GM23338 (cell line): ENCODE results near the gene ST14. TPM values are rescaled to one million over a fixed set of nuclear protein-coding genes. Genes with fewer than 3 reads are reported as not detected.
A peak's percentile ranks its signal among the peaks of the same experiment; 100 is the strongest.

Experiments used
- ATAC-seq: fragments of 200-7000 bp; cut with Tn5 transposase; 3 replicates; pipeline ENCODE4 v1.9.1; 2020
- DNase-seq: peaks from one replicate; pipeline ENCODE4 v3.0.0-alpha.2; 2015; ENCODE audit warnings: low spot score
- H2AFZ ChIP-seq: fragments of 200-600 bp; sonication (generic); 2 replicates; pipeline ENCODE4 v1.8.0; 2016; ENCODE audit warnings: antibody characterized with exemption, mild to moderate bottlenecking, moderate library complexity
- H3F3A ChIP-seq: fragments of 200-600 bp; sonication (generic); replicated peaks from 2 replicates; pipeline ENCODE4 v1.8.0; 2017; ENCODE audit warnings: antibody characterized with exemption, mixed run types, low read depth
- H3K27ac ChIP-seq: fragments of 200-600 bp; sonication (generic); 2 replicates; pipeline ENCODE4 v1.6.1; 2016; ENCODE audit warnings: low read depth
- H3K27me3 ChIP-seq: fragments of 200-600 bp; sonication (generic); 2 replicates; pipeline ENCODE4 v1.8.0; 2016; ENCODE audit warnings: mild to moderate bottlenecking, mixed run types, moderate library complexity; ENCODE audit not compliant: insufficient read depth
- H3K36me3 ChIP-seq: fragments of 200-600 bp; sonication (generic); 2 replicates; pipeline ENCODE4 v1.8.0; 2016; ENCODE audit warnings: mild to moderate bottlenecking; ENCODE audit not compliant: insufficient read depth
- H3K4me1 ChIP-seq: fragments of 200-600 bp; sonication (generic); 2 replicates; pipeline ENCODE4 v1.8.0; 2016; ENCODE audit warnings: mild to moderate bottlenecking, moderate library complexity; ENCODE audit not compliant: insufficient read depth
- H3K4me2 ChIP-seq: fragments of 200-600 bp; sonication (generic); 2 replicates; pipeline ENCODE4 v1.7.1; 2017; ENCODE audit warnings: mixed run types
- H3K4me3 ChIP-seq: fragments of 200-600 bp; sonication (generic); 2 replicates; pipeline ENCODE4 v1.6.1; 2016; ENCODE audit warnings: mixed run types
- H3K79me2 ChIP-seq: fragments of 200-600 bp; sonication (generic); replicated peaks from 2 replicates; pipeline ENCODE4 v1.8.0; 2017; ENCODE audit warnings: mild to moderate bottlenecking; ENCODE audit not compliant: insufficient read depth
- H3K9me2 ChIP-seq: fragments of 200-600 bp; sonication (generic); 2 replicates; pipeline ENCODE4 v1.8.0; 2017; ENCODE audit not compliant: insufficient read depth
- H4K20me1 ChIP-seq: fragments of 200-600 bp; sonication (generic); replicated peaks from 2 replicates; pipeline ENCODE4 v1.8.0; 2017; ENCODE audit warnings: mild to moderate bottlenecking; ENCODE audit not compliant: insufficient read depth
- H3K27ac Mint-ChIP-seq: 2 replicates; pipeline ENCODE4 v1.8.0; 2020; ENCODE audit warnings: inconsistent platforms, mild to moderate bottlenecking, moderate library complexity, mixed read lengths
- H3K27me3 Mint-ChIP-seq: 3 replicates; pipeline ENCODE4 v1.8.0; 2022; ENCODE audit warnings: low read depth, mild to moderate bottlenecking, moderate library complexity, mixed read lengths, inconsistent platforms; ENCODE audit not compliant: insufficient read depth, poor library complexity
- H3K36me3 Mint-ChIP-seq: 3 replicates; pipeline ENCODE4 v1.8.0; 2021; ENCODE audit warnings: low read depth, mild to moderate bottlenecking, inconsistent platforms, moderate library complexity, mixed read lengths
- H3K4me1 Mint-ChIP-seq: 3 replicates; pipeline ENCODE4 v1.8.0; 2020; ENCODE audit warnings: mild to moderate bottlenecking, inconsistent platforms, mixed read lengths
- H3K4me3 Mint-ChIP-seq: 3 replicates; pipeline ENCODE4 v1.8.0; 2021; ENCODE audit warnings: moderate library complexity, mild to moderate bottlenecking, inconsistent platforms, mixed read lengths
- H3K9me3 Mint-ChIP-seq: 3 replicates; pipeline ENCODE4 v1.8.0; 2020; ENCODE audit warnings: moderate library complexity, mild to moderate bottlenecking, inconsistent platforms, mixed read lengths
- CREB1 ChIP-seq: fragments of 250-450 bp; sonication (Bioruptor Pico); IDR thresholded peaks from 2 replicates; pipeline ENCODE4 v1.5.0; 2020; ENCODE audit warnings: low read depth, mild to moderate bottlenecking, moderate library complexity
- CTCF ChIP-seq, 2 experiments: fragments of 200-600 bp in 1 of 2; sonication (generic) in 1 of 2; conservative IDR thresholded peaks; 2 replicates each; pipeline versions ENCODE4 v1.5.1 to v1.6.1; 2016 to 2017; ENCODE audit warnings: antibody characterized with exemption in 2 of 2, low read depth in 2 of 2, mild to moderate bottlenecking in 2 of 2, moderate library complexity in 1 of 2
- ETS1 ChIP-seq: IDR thresholded peaks from 2 replicates; pipeline ENCODE4 v1.6.1; 2016; ENCODE audit warnings: antibody characterized with exemption
- EZH2 ChIP-seq: fragments of 200-600 bp; sonication (generic); IDR thresholded peaks from one replicate; pipeline ENCODE4 v1.8.0; 2017; ENCODE audit warnings: antibody characterized with exemption, mild to moderate bottlenecking, low read depth; ENCODE audit not compliant: unreplicated experiment
- EZH2phosphoT487 ChIP-seq: fragments of 200-600 bp; sonication (generic); IDR thresholded peaks from one replicate; pipeline ENCODE4 v1.8.1; 2018; ENCODE audit warnings: antibody characterized with exemption; ENCODE audit not compliant: unreplicated experiment
- JUNB ChIP-seq: IDR thresholded peaks from one replicate; pipeline ENCODE4 v1.6.1; 2016; ENCODE audit warnings: antibody characterized with exemption; ENCODE audit not compliant: unreplicated experiment
- NANOG ChIP-seq: IDR thresholded peaks from 2 replicates; pipeline ENCODE4 v1.6.1; 2016; ENCODE audit warnings: antibody characterized with exemption, borderline replicate concordance
- POLR2AphosphoS5 ChIP-seq: IDR thresholded peaks from 2 replicates; pipeline ENCODE4 v1.6.1; 2016; ENCODE audit warnings: antibody characterized with exemption, low read depth
- REST ChIP-seq: IDR thresholded peaks from one replicate; pipeline ENCODE4 v1.6.1; 2018; ENCODE audit warnings: antibody characterized with exemption; ENCODE audit not compliant: unreplicated experiment
- STAT1 ChIP-seq: IDR thresholded peaks from one replicate; pipeline ENCODE4 v1.6.1; 2016; ENCODE audit warnings: antibody characterized with exemption; ENCODE audit not compliant: unreplicated experiment
- ZNF114 ChIP-seq: fragments of 250-450 bp; sonication (Bioruptor Pico); IDR thresholded peaks from 2 replicates; pipeline ENCODE4 v1.5.0; 2020; ENCODE audit warnings: mild to moderate bottlenecking, moderate library complexity
- ZNF331 ChIP-seq: fragments of 250-450 bp; sonication (Bioruptor Pico); IDR thresholded peaks from 2 replicates; pipeline ENCODE4 v1.5.0; 2020; ENCODE audit warnings: low read depth, mild to moderate bottlenecking, moderate library complexity
- ZNF462 ChIP-seq: fragments of 250-450 bp; sonication (Bioruptor Pico); IDR thresholded peaks from 2 replicates; pipeline ENCODE4 v1.5.0; 2020; ENCODE audit warnings: mild to moderate bottlenecking, moderate library complexity
- polyA plus RNA-seq: library from polyadenylated mRNA; unstranded; fragments of >200 nt; fragmentation: Nextera tagmentation; extraction: Ambion mirVana; gene quantifications from 2 replicates; pipeline ENCODE4 v1.2.1, GENCODE V29; 2016
- total RNA-seq: library from RNA; depleted of rRNA; stranded (reverse); fragments of >200 nt; shearing (Covaris generic); gene quantifications from 2 replicates; pipeline ENCODE4 v1.2.3, GENCODE V29; 2014

Gene ST14
- total and polyA plus RNA-seq, 2 experiments from 2014 or later = 7.9 to 32.7 TPM

DNA sequence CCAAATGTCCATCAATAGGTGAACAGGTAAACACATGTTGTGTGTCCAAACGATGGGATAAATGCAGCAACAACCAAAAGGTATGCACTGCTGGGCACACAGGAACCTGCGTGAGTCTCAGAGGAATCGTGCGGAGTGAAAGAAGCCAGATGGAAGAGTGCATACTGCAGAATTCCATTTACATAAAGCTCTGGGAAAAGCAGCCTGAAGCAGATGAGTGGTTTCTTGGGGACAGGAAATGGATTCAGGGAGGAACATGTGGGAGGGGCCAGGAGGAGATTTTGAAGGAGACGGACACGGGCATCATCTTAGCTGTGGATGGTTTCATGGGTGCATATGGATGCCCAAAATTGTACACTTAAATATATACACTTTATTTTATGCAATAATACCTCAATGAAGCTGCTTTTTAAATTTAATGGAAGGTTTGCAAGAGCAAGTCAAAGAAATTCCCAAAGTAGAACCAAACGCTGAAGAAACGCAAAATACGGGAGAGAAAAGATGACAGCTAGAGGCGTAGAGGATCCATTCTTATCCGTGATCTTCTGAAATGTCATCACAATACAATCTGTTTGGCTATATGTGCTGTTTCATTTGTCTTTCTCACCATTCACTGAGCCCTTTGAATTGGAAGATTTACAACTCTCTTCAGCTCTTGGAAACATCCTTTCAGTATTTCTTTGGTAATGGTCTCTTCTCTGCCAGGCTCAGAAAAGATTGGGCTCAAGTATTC lies 24.5 kb downstream of the ST14 start:
- H3K79me2 ChIP-seq = no peaks in the 10 kb centered on the region
- Mint-ChIP-seq H3K27ac (no peak overlapping the region), H3K27me3 (peaks cover 7% of the 10 kb centered on the region), H3K9me3 (no peaks in the 10 kb centered on the region), H3K4me3 (no peak overlapping the region), H3K36me3 (no peaks in the 10 kb centered on the region; the same call in 2 of the 3 replicates), H3K4me1 (peaks cover 13% of the 10 kb centered on the region)
- no peaks in the 10 kb centered on the region for H3K27me3 ChIP-seq
- H3K4me3 ChIP-seq = no peak overlapping the region
- H3K36me3 ChIP-seq = no peaks in the 10 kb centered on the region
- no peaks in the 10 kb centered on the region; the same call in 1 of the 2 replicates for H4K20me1 ChIP-seq
- H3K4me2 ChIP-seq = no peak overlapping the region
- H3K4me1 ChIP-seq = no peaks in the 10 kb centered on the region; the same call in 1 of the 2 replicates
- H2AFZ ChIP-seq = no peak overlapping the region
- ATAC-seq (no peak), DNase-seq (peak; percentile 24)
- H3F3A ChIP-seq = no peaks in the 10 kb centered on the region
- no peaks in the 10 kb centered on the region for H3K9me2 ChIP-seq
- TF ChIP-seq ETS1 (no peak), EZH2phosphoT487 (no peak), CTCF (conservative IDR thresholded peaks at IDR 0.05; ENCODE audit: low read depth in 2 of 2) (no peak), REST (no peak), EZH2 (no peak), POLR2AphosphoS5 (no peak), NANOG (no peak), CREB1 (CRISPR knock-in tag) (no peak), JUNB (no peak), ZNF331 (no peak), ZNF462 (CRISPR knock-in tag) (no peak), STAT1 (no peak), ZNF114 (no peak)
- peak overlapping the region; percentile 56; the same call in 1 of the 2 replicates for H3K27ac ChIP-seq
